Subcutaneous abdominal adipose tissue (tissue), 5 donors: ENCODE data around the gene EDNRA.
"Not testable (repeated sequence)": the region's sequence is repeated elsewhere in the genome, so short reads cannot be mapped to it uniquely, and the experiment has no call there.

Experiments used
- H3K27ac ChIP-seq: one replicate; pipeline ENCODE4 v1.7.0; 2013; ENCODE audit warnings: low read depth, mild to moderate bottlenecking, inconsistent platforms, low read length, moderate library complexity
- H3K27me3 ChIP-seq, 5 donors: one replicate each; pipeline ENCODE4 v1.7.0; 2013; ENCODE audit warnings: low read length in 5 of 5, inconsistent platforms in 1 of 5; ENCODE audit not compliant: control insufficient read depth in 5 of 5, insufficient read depth in 4 of 5
- H3K36me3 ChIP-seq, 5 donors: one replicate each; pipeline ENCODE4 v1.7.0; 2013; ENCODE audit warnings: low read length in 5 of 5; ENCODE audit not compliant: control insufficient read depth in 5 of 5, insufficient read depth in 5 of 5
- H3K4me1 ChIP-seq, 5 donors: one replicate each; pipeline ENCODE4 v1.7.0; 2013; ENCODE audit warnings: low read length in 5 of 5, mild to moderate bottlenecking in 3 of 5, moderate library complexity in 1 of 5; ENCODE audit not compliant: control insufficient read depth in 5 of 5, insufficient read depth in 5 of 5
- H3K4me3 ChIP-seq, 5 donors: one replicate each; pipeline ENCODE4 v1.7.0; 2013; ENCODE audit warnings: low read length in 5 of 5, low read depth in 1 of 5
- H3K9ac ChIP-seq, 5 donors: one replicate each; pipeline ENCODE4 v1.7.0; 2013; ENCODE audit warnings: low read length in 5 of 5, mild to moderate bottlenecking in 4 of 5, moderate library complexity in 3 of 5
- H3K9me3 ChIP-seq, 5 donors: one replicate each; pipeline ENCODE4 v1.7.0; 2013; ENCODE audit warnings: low read length in 5 of 5; ENCODE audit not compliant: control insufficient read depth in 5 of 5
- donor health status: healthy.
- donor health status: healthy.
- donor health status: healthy.
- donor health status: healthy.
- donor health status: healthy.

Gene EDNRA

GRCh38 chr4:147480891-147481576 lies at the start of gene EDNRA:
EDNRA (plus strand) TSS chr4:147481097; CDS start chr4:147485682, 4,585 bp downstream.
- H3K4me1 ChIP-seq = peaks cover 0 to 37% (median 31%) of the 10 kb centered on the region in 5 donors
- no peaks in the 10 kb centered on the region for H3K36me3 ChIP-seq
- H3K27me3 ChIP-seq = peaks cover 0 to 4% (median 0%) of the 10 kb centered on the region in 5 donors
- peak within 1 kb of the TSS; percentile 18 for H3K27ac ChIP-seq
- H3K4me3 ChIP-seq = peak within 1 kb of the TSS; percentile 59 to 85 (median 70)
- H3K9me3 ChIP-seq = no peaks in the 10 kb centered on the region
- H3K9ac ChIP-seq = peak within 1 kb of the TSS in 2 of 5 donors; percentile 6 to 42

GRCh38 chr4:147434370-147434769 lies 46.5 kb upstream of the EDNRA start:
- H3K4me3 ChIP-seq, H3K36me3 ChIP-seq, H3K4me1 ChIP-seq, H3K27ac ChIP-seq, H3K9me3 ChIP-seq, H3K9ac ChIP-seq, H3K27me3 ChIP-seq: not testable (repeated sequence)

DNA sequence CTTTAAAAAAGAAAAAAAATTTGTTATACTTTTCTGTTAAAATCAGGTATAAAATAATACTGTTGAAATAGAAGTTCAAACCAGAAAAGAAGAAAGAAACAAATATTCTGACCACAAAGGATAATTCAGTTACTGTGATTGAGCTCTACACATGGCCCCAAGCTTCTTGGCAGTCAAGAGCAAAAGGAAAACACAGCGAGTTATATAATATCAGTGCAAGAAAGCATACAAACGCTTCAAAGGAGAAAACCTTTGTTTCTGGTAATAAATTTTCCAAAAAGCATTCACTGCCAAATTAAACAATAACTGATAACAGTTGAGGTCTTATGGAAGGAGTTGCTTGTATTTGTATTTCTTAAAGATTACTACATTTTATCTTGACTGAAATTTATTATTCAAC lies 40.5 kb upstream of the EDNRA start:
- Histone ChIP-seq H3K4me1 (no peaks in the 10 kb centered on the region), H3K36me3 (no peaks in the 10 kb centered on the region), H3K4me3 (no peak overlapping the region), H3K9ac (no peak overlapping the region), H3K9me3 (no peaks in the 10 kb centered on the region), H3K27ac (no peak overlapping the region), H3K27me3 (no peaks in the 10 kb centered on the region)

GRCh38 chr4:147447786-147448185 lies 33.1 kb upstream of the EDNRA start:
- Histone ChIP-seq H3K27me3 (no peaks in the 10 kb centered on the region), H3K9me3 (no peaks in the 10 kb centered on the region), H3K4me1 (no peaks in the 10 kb centered on the region), H3K27ac (no peak overlapping the region), H3K4me3 (no peak overlapping the region), H3K9ac (no peak overlapping the region), H3K36me3 (no peaks in the 10 kb centered on the region)

DNA sequence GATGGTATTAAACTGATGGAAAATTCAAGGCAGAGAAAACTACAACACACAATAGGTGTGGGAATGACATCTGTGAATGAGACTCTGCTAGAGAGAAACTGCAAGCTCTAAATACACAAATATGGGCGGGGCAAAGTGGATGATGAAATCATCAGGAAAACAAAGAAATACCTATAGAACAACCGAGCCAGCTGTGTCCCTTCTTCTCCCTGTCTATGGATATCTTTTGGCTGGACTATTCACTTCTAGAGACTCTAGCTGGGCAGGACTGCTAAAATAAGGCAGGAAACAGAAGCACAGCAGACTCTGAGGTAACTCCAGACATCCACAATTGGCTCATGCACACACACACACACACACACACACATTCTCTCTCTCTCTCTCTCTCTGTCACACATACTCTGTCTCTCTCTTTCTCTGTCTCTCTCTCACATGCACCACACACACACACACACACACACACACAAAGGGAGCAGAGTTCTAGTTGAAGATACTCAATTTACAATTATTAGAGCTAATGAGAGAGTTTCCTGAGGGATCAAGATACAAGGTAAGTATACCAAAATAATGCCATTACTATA lies 27.2 kb upstream of the EDNRA start:
- Histone ChIP-seq H3K9me3 (no peaks in the 10 kb centered on the region), H3K4me3 (no peak overlapping the region), H3K4me1 (no peaks in the 10 kb centered on the region), H3K36me3 (no peaks in the 10 kb centered on the region), H3K27ac (no peak overlapping the region), H3K9ac (no peak overlapping the region), H3K27me3 (no peaks in the 10 kb centered on the region)

- no peaks in the 10 kb centered on the region for H3K4me1 ChIP-seq
- no peaks in the 10 kb centered on the region for H3K27me3 ChIP-seq
- no peak overlapping the region for H3K4me3 ChIP-seq
- H3K9me3 ChIP-seq = no peaks in the 10 kb centered on the region
- no peak overlapping the region for H3K27ac ChIP-seq
- no peak overlapping the region for H3K9ac ChIP-seq
- no peaks in the 10 kb centered on the region for H3K36me3 ChIP-seq
Observed at GRCh38 chr4:147456706-147457105, 24.2 kb upstream of the EDNRA start.

GRCh38 chr4:147461161-147461560 lies 19.7 kb upstream of the EDNRA start:
- peaks cover 5 to 7% (median 5%) of the 10 kb centered on the region in 5 donors for H3K9me3 ChIP-seq
- H3K36me3 ChIP-seq = no peaks in the 10 kb centered on the region
- H3K27ac ChIP-seq = no peak overlapping the region
- H3K4me3 ChIP-seq = no peak overlapping the region
- no peaks in the 10 kb centered on the region for H3K4me1 ChIP-seq
- no peaks in the 10 kb centered on the region for H3K27me3 ChIP-seq
- H3K9ac ChIP-seq = no peak overlapping the region

DNA sequence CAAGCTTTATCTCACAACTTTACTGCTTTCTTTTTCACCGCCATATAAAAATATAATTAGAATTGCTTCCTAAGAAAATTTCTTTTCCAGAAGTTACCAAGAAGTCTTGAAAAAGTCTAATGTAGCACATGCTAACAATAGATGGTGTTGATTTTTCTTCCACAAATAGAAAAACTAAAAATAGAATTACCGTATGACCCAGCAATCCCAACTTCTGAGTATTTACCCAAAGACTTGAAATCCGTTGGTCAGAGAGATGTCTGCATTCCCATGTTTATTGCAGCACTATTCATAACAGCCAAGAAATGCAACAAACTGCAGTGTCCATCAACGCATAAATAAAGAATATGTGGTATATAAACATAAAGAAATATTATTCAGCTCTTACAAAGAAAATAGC lies 17.8 kb upstream of the EDNRA start:
- Histone ChIP-seq H3K4me3 (no peak overlapping the region), H3K27me3 (no peaks in the 10 kb centered on the region), H3K27ac (no peak overlapping the region), H3K9me3 (peaks cover 5 to 7% (median 5%) of the 10 kb centered on the region in 5 donors), H3K9ac (no peak overlapping the region), H3K36me3 (no peaks in the 10 kb centered on the region), H3K4me1 (no peaks in the 10 kb centered on the region)

DNA sequence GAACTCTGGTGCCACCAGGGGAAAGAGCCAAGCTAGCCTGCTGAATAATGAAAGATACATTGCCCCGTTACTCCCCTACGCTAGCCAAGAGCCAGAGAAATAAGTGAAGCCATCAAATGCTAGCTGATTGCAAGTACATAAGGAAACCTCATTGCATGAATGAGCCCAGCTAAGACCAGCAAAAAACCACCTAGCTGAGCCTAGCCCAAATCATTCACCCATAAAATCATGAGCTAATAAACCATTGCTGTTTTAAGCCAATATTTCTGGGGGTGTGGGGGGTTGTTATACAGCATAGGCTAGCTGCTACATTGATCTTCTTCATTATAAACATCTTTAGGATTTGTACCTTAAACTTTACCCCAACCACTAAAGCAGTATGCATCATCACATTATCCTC lies 15.4 kb upstream of the EDNRA start:
- no peaks in the 10 kb centered on the region for H3K36me3 ChIP-seq
- no peaks in the 10 kb centered on the region for H3K27me3 ChIP-seq
- no peak overlapping the region for H3K27ac ChIP-seq
- no peaks in the 10 kb centered on the region for H3K4me1 ChIP-seq
- H3K9me3 ChIP-seq = peaks cover 5 to 7% (median 5%) of the 10 kb centered on the region in 5 donors
- no peak overlapping the region for H3K9ac ChIP-seq
- no peak overlapping the region for H3K4me3 ChIP-seq

GRCh38 chr4:147477439-147477838 lies 3.5 kb upstream of the EDNRA start:
- Histone ChIP-seq H3K4me3 (no peak overlapping the region), H3K27ac (no peak overlapping the region), H3K9me3 (no peaks in the 10 kb centered on the region), H3K36me3 (no peaks in the 10 kb centered on the region), H3K9ac (no peak overlapping the region), H3K4me1 (peaks cover 0 to 31% (median 30%) of the 10 kb centered on the region in 5 donors), H3K27me3 (peaks cover 0 to 4% (median 0%) of the 10 kb centered on the region in 5 donors)
